CD4-positive, alpha-beta T cell treated with Interleukin-4 for 1 hour (primary cell): ENCODE results near the gene TCEANC2.
A peak's percentile ranks its signal among the peaks of the same experiment; 100 is the strongest.
"Not testable (repeated sequence)": the region's sequence is repeated elsewhere in the genome, so short reads cannot be mapped to it uniquely, and the experiment has no call there.

Experiments used
- DNase-seq, 2 donors: peaks; one replicate each; pipeline ENCODE4 v3.0.0-alpha.2; 2020 to 2022

Gene TCEANC2

GRCh38 chr1:54028306-54029251 is 24.8 kb upstream of the TCEANC2 start:
- DNase-seq = no peak

- DNase-seq = no peak
Measured at GRCh38 chr1:54037476-54037875, 15.9 kb upstream of the TCEANC2 start.

- DNase-seq = no peak
Measured at GRCh38 chr1:54041806-54042205, 11.6 kb upstream of the TCEANC2 start.

GRCh38 chr1:54045496-54045895 is 7.9 kb upstream of the TCEANC2 start:
- no peak for DNase-seq

- DNase-seq = no peak
Measured at GRCh38 chr1:54046671-54047383, 6.6 kb upstream of the TCEANC2 start.

- no peak for DNase-seq
Measured at GRCh38 chr1:54047384-54048305, 5.8 kb upstream of the TCEANC2 start.

GRCh38 chr1:54050435-54050834 is 3.0 kb upstream of the TCEANC2 start:
- not testable (repeated sequence) for DNase-seq

GRCh38 chr1:54051933-54052430 is 1.4 kb upstream of the TCEANC2 start:
- peak in 1 of 2 donors; percentile 1 for DNase-seq

- DNase-seq = peak in 1 of 2 donors; percentile 48
Measured at GRCh38 chr1:54052431-54052933, 926 bp upstream of the TCEANC2 start.

GRCh38 chr1:54053745-54054437 is 483 bp downstream of the TCEANC2 start:
- DNase-seq = peak in 1 of 2 donors; percentile 33

GRCh38 chr1:54054438-54054749 is 986 bp downstream of the TCEANC2 start:
- no peak for DNase-seq

- DNase-seq = no peak
Measured at GRCh38 chr1:54064299-54064698, 10.9 kb downstream of the TCEANC2 start.

GRCh38 chr1:54069791-54070170 is 16.4 kb downstream of the TCEANC2 start:
- DNase-seq = no peak

GRCh38 chr1:54070171-54070837 is 16.9 kb downstream of the TCEANC2 start:
- DNase-seq = peak in 1 of 2 donors; percentile 79

GRCh38 chr1:54077359-54077758 is 24.0 kb downstream of the TCEANC2 start:
- no peak for DNase-seq

- no peak for DNase-seq
Measured at GRCh38 chr1:54080598-54081049, 27.2 kb downstream of the TCEANC2 start.

- DNase-seq = peak; percentile 51 to 55
Measured at GRCh38 chr1:54081306-54082270, 28.2 kb downstream of the TCEANC2 start.

GRCh38 chr1:54084794-54085193 is 31.4 kb downstream of the TCEANC2 start:
- no peak for DNase-seq

GRCh38 chr1:54086754-54087153 is 33.3 kb downstream of the TCEANC2 start:
- DNase-seq = no peak

- DNase-seq = no peak
Measured at GRCh38 chr1:54088385-54088784, 35.0 kb downstream of the TCEANC2 start.
